OCI-LY7 (cell line): ENCODE data around the gene ELFN1.

ENCODE experiments used
- CTCF ChIP-seq: fragments of 200-600 bp; sonication (generic); conservative IDR thresholded peaks from 2 replicates; pipeline ENCODE4 v1.5.1; 2014; ENCODE audit warnings: mild to moderate bottlenecking, antibody characterized with exemption, low read length, moderate library complexity, mixed read lengths
- EZH2phosphoT487 ChIP-seq: fragments of 200-600 bp; sonication (generic); IDR thresholded peaks from 2 replicates; pipeline ENCODE4 v1.6.1; 2018; ENCODE audit warnings: low read depth, borderline replicate concordance, mild to moderate bottlenecking, mixed run types, antibody characterized with exemption, low read length, moderate library complexity, mixed read lengths

GRCh38 chr7:1693419-1693990, 23.4 kb downstream of the ELFN1 start:
- TF ChIP-seq CTCF (no peak), EZH2phosphoT487 (no peak)
